KG1 (cell line): Measurements from ENCODE around the gene ATP2C2.

Source experiments
- DNase-seq: peaks from one replicate; lab custom pipeline; 2025; lab: John Stamatoyannopoulos, UW

Gene ATP2C2

GRCh38 chr16:84476401-84476800 lies 108.1 kb downstream of the ATP2C2 start:
- no peak for DNase-seq

GRCh38 chr16:84477661-84478060 lies 109.3 kb downstream of the ATP2C2 start:
- DNase-seq, result no peak

GRCh38 chr16:84478172-84478947 lies 110.0 kb downstream of the ATP2C2 start:
- no peak for DNase-seq

GRCh38 chr16:84479716-84480450 lies 111.5 kb downstream of the ATP2C2 start:
- DNase-seq, result no peak

- DNase-seq, result no peak
Measured at GRCh38 chr16:84481051-84481735, 112.9 kb downstream of the ATP2C2 start.

GRCh38 chr16:84482001-84482891 lies 113.9 kb downstream of the ATP2C2 start:
- no peak for DNase-seq

GRCh38 chr16:84482951-84483881 lies 114.9 kb downstream of the ATP2C2 start:
- DNase-seq, result no peak

GRCh38 chr16:84483882-84484565 lies 115.7 kb downstream of the ATP2C2 start:
- DNase-seq, result no peak

- DNase-seq, result no peak
Measured at GRCh38 chr16:84484579-84485254, 116.4 kb downstream of the ATP2C2 start.

- no peak for DNase-seq
Measured at GRCh38 chr16:84485255-84486010, 117.1 kb downstream of the ATP2C2 start.

- DNase-seq, result no peak
Measured at GRCh38 chr16:84486126-84486525, 117.8 kb downstream of the ATP2C2 start.

GRCh38 chr16:84486551-84487235 lies 118.4 kb downstream of the ATP2C2 start:
- no peak for DNase-seq

- DNase-seq, result no peak
Measured at GRCh38 chr16:84487358-84487757, 119.0 kb downstream of the ATP2C2 start.

GRCh38 chr16:84489131-84489530 lies 120.8 kb downstream of the ATP2C2 start:
- DNase-seq, result no peak

GRCh38 chr16:84495506-84495905 lies 127.2 kb downstream of the ATP2C2 start:
- DNase-seq, result no peak

GRCh38 chr16:84496991-84497390 lies 128.7 kb downstream of the ATP2C2 start:
- no peak for DNase-seq

- DNase-seq, result no peak
Measured at GRCh38 chr16:84497418-84498222, 129.3 kb downstream of the ATP2C2 start.
